NT2/D1 (cell line): ENCODE measurements around the gene ZNF536.

ENCODE experiments used
- SUZ12 ChIP-seq: IDR thresholded peaks from 2 replicates; pipeline ENCODE4 v1.6.1; 2011; ENCODE audit not compliant: insufficient read length, insufficient read depth; ENCODE audit errors: extremely low read depth
- YY1 ChIP-seq: IDR thresholded peaks from 2 replicates; pipeline ENCODE4 v1.6.1; 2011; ENCODE audit not compliant: insufficient read length, insufficient read depth

- TF ChIP-seq YY1 (no peak), SUZ12 (no peak)
These were observed 215.7 kb downstream of the ZNF536 start for GRCh38 chr19:30587869-30588268.
